ENCODE data around the gene RAET1E. TPM values are rescaled to one million over a fixed set of nuclear protein-coding genes. Genes with fewer than 3 reads are reported as not detected.

Gene RAET1E
- total RNA-seq, 2 experiments from 2014 or later = not detected

GRCh38 chr6:149859368-149859767, 38.5 kb downstream of the RAET1E start:
- peaks cover 13% of the 10 kb centered on the region for H3K4me1 ChIP-seq (ENCODE audit: insufficient read depth, low read length)
- POLR2A ChIA-PET = no interaction called here
- H3K27me3 Mint-ChIP-seq = peaks cover 30% of the 10 kb centered on the region
- H3K4me3 Mint-ChIP-seq = no peak overlapping the region
- no peaks in the 10 kb centered on the region for H3K9me3 Mint-ChIP-seq
- no peak for ATAC-seq (ENCODE audit: poor library complexity)
- intact Hi-C loops (cut with DNase I, micrococcal nuclease) = no loop called here
- H3K4me1 Mint-ChIP-seq (ENCODE audit: low read depth) = peaks cover 5% of the 10 kb centered on the region
- TF ChIP-seq, protein P1, sequence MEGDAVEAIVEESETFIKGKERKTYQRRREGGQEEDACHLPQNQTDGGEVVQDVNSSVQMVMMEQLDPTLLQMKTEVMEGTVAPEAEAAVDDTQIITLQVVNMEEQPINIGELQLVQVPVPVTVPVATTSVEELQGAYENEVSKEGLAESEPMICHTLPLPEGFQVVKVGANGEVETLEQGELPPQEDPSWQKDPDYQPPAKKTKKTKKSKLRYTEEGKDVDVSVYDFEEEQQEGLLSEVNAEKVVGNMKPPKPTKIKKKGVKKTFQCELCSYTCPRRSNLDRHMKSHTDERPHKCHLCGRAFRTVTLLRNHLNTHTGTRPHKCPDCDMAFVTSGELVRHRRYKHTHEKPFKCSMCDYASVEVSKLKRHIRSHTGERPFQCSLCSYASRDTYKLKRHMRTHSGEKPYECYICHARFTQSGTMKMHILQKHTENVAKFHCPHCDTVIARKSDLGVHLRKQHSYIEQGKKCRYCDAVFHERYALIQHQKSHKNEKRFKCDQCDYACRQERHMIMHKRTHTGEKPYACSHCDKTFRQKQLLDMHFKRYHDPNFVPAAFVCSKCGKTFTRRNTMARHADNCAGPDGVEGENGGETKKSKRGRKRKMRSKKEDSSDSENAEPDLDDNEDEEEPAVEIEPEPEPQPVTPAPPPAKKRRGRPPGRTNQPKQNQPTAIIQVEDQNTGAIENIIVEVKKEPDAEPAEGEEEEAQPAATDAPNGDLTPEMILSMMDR (IDR thresholded peaks at IDR 0.05) = no peak
- H3K9me3 ChIP-seq (ENCODE audit: control insufficient read depth in 1 of 2, insufficient read depth in 1 of 2, low read length in 2 of 2) = no peaks in the 10 kb centered on the region
- H3K36me3 ChIP-seq (ENCODE audit: insufficient read depth, low read length) = no peaks in the 10 kb centered on the region
- CTCF ChIA-PET = no interaction called here
- H3K36me3 Mint-ChIP-seq (ENCODE audit: low read depth) = no peaks in the 10 kb centered on the region
- no peak overlapping the region for H3K27ac Mint-ChIP-seq
- DNase-seq = no peak
- H3K27ac ChIP-seq (ENCODE audit: low read depth in 1 of 2, low read length in 2 of 2) = no peak overlapping the region
- H3K27me3 ChIP-seq (ENCODE audit: control insufficient read depth in 1 of 2, insufficient read depth in 2 of 2, low read length in 2 of 2) = peaks cover 0 to 3% of the 10 kb centered on the region in 2 experiments
- no peak overlapping the region for H3K4me3 ChIP-seq (ENCODE audit: low read length)

DNA sequence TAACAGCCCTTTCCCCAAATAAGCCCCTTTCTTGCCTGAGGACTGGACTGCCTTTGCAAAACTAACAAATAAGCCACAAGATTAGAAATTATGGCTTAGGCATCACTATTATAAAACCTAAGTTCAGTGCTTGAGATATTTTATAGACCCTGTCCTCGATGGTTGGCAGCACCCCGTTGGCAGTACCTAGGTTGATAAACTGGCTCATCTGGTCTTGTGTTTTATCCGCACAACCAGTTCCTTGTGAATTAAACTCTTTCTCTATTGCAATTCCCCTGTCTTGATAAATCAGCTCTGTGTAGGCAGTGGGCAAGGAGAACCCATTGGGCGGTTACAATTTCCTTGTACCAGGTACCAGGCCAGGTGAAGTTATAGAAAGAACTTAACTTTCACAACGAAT, 40.4 kb downstream of the RAET1E start:
- Mint-ChIP-seq H3K27ac (no peak overlapping the region), H3K4me3 (no peak overlapping the region), H3K27me3 (peaks cover 30% of the 10 kb centered on the region), H3K4me1 (ENCODE audit: low read depth) (peaks cover 6% of the 10 kb centered on the region), H3K9me3 (no peaks in the 10 kb centered on the region), H3K36me3 (ENCODE audit: low read depth) (no peaks in the 10 kb centered on the region)
- peaks cover 10% of the 10 kb centered on the region for H3K4me1 ChIP-seq (ENCODE audit: insufficient read depth, low read length)
- intact Hi-C loops (cut with DNase I, micrococcal nuclease) = no loop called here
- no peaks in the 10 kb centered on the region for H3K9me3 ChIP-seq (ENCODE audit: control insufficient read depth in 1 of 2, insufficient read depth in 1 of 2, low read length in 2 of 2)
- no peak overlapping the region for H3K4me3 ChIP-seq (ENCODE audit: low read length)
- no peaks in the 10 kb centered on the region for H3K36me3 ChIP-seq (ENCODE audit: insufficient read depth, low read length)
- H3K27ac ChIP-seq (ENCODE audit: low read depth in 1 of 2, low read length in 2 of 2) = no peak overlapping the region
- ChIA-PET CTCF (no interaction called here), POLR2A (no interaction called here)
- H3K27me3 ChIP-seq (ENCODE audit: control insufficient read depth in 1 of 2, insufficient read depth in 2 of 2, low read length in 2 of 2) = peaks cover 0 to 5% of the 10 kb centered on the region in 2 experiments
- ATAC-seq (ENCODE audit: poor library complexity) = no peak
- TF ChIP-seq, protein P1 (IDR thresholded peaks at IDR 0.05) = no peak
- DNase-seq = no peak

DNA sequence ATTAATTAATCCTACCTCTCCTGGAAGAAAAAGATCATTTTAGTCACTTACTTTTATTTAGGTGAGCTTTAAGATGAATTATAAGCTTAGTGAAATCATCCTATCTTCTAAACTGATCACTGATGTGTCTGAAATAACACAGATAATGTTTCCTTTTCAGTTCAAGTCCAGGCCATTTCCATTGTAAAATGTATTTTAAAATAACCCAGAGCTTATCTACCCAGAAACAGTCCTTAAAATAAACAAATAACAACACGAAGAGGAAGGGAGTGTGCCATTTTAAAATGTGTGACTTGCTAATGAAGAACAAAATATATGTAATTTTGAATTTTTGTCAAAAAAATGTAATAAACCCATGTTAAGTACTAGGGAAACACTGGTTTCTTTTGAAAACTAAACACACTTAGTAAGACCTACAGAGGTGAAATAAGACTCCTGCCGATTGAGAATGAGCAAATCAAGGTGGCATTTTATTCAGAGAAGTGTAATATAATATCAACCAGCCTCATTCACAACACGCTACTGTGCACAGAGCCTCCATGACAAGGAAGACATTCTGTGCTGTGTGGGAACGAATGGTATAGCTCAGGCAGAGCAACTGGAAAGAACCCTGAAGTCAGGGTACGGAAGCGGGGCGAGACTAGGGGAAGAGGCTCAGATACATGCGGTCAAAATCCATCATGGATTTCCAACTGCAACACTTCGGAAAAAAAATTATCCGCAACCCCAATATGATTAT, 41.5 kb downstream of the RAET1E start:
- H3K4me3 Mint-ChIP-seq = no peak overlapping the region
- DNase-seq (no peak), ATAC-seq (ENCODE audit: poor library complexity) (no peak)
- H3K27me3 ChIP-seq (ENCODE audit: control insufficient read depth in 1 of 2, insufficient read depth in 2 of 2, low read length in 2 of 2) = peaks cover 0 to 5% of the 10 kb centered on the region in 2 experiments
- ChIA-PET CTCF (no interaction called here), POLR2A (no interaction called here)
- H3K4me1 Mint-ChIP-seq (ENCODE audit: low read depth) = peaks cover 17% of the 10 kb centered on the region
- TF ChIP-seq, protein P1 (IDR thresholded peaks at IDR 0.05) = no peak
- H3K27ac Mint-ChIP-seq = no peak overlapping the region
- H3K4me1 ChIP-seq (ENCODE audit: insufficient read depth, low read length) = peaks cover 9% of the 10 kb centered on the region
- no peaks in the 10 kb centered on the region for H3K36me3 ChIP-seq (ENCODE audit: insufficient read depth, low read length)
- H3K36me3 Mint-ChIP-seq (ENCODE audit: low read depth) = no peaks in the 10 kb centered on the region
- intact Hi-C loops (cut with DNase I, micrococcal nuclease) = no loop called here
- no peaks in the 10 kb centered on the region for H3K9me3 Mint-ChIP-seq
- no peak overlapping the region for H3K4me3 ChIP-seq (ENCODE audit: low read length)
- H3K27me3 Mint-ChIP-seq = peaks cover 23% of the 10 kb centered on the region
- H3K27ac ChIP-seq (ENCODE audit: low read depth in 1 of 2, low read length in 2 of 2) = no peak overlapping the region
- no peaks in the 10 kb centered on the region for H3K9me3 ChIP-seq (ENCODE audit: control insufficient read depth in 1 of 2, insufficient read depth in 1 of 2, low read length in 2 of 2)
